BLaER1 treated with 17β-estradiol and CSF1 and Interleukin-3, amounts not matched to agents 10 nM and 100 nM (cell line): Measurements from ENCODE around the gene FBXW2.

Experiments
- H3K27ac ChIP-seq, 11 experiments: shearing (Covaris generic); formaldehyde crosslinking; 2 replicates each; pipeline ENCODE4 v1.8.1; 2022
- H3K27me3 ChIP-seq, 11 experiments: shearing (Covaris generic); formaldehyde crosslinking; 2 replicates each; pipeline ENCODE4 v1.8.1; 2022
- H3K36me3 ChIP-seq, 11 experiments: shearing (Covaris generic); formaldehyde crosslinking; 2 replicates each; pipeline ENCODE4 v1.8.1; 2022
- H3K4me1 ChIP-seq, 10 experiments: shearing (Covaris generic); formaldehyde crosslinking; 2 replicates each; pipeline ENCODE4 v1.8.1; 2022
- H3K4me2 ChIP-seq, 11 experiments: shearing (Covaris generic); formaldehyde crosslinking; 2 replicates each; pipeline ENCODE4 v1.8.1; 2022
- H3K4me3 ChIP-seq, 10 experiments: shearing (Covaris generic); formaldehyde crosslinking; 2 replicates each; pipeline ENCODE4 v1.8.1; 2022
- H3K9ac ChIP-seq, 11 experiments: shearing (Covaris generic); formaldehyde crosslinking; 2 replicates each; pipeline ENCODE4 v1.8.1; 2022
- H3K9me3 ChIP-seq, 11 experiments: shearing (Covaris generic); formaldehyde crosslinking; replicated peaks in 1 of 11; 2 replicates each; pipeline ENCODE4 v1.8.1; 2022
- H4K20me1 ChIP-seq, 11 experiments: shearing (Covaris generic); formaldehyde crosslinking; 2 replicates each; pipeline ENCODE4 v1.8.1; 2022
- Cebpa-rat ChIP-seq, 11 experiments: shearing (Covaris generic); IDR thresholded peaks; 2 replicates each; pipeline ENCODE4 v1.8.1; 2022

Gene FBXW2

GRCh38 chr9:120734607-120735410 lies 58.4 kb downstream of the FBXW2 start:
- Histone ChIP-seq H3K27ac (peak overlapping the region; percentile 10 to 77 (median 58); a peak in 18 of 22 replicates), H3K4me2 (peak overlapping the region; percentile 2 to 64 (median 36); a peak in 18 of 22 replicates)

GRCh38 chr9:120733190-120733589 lies 60.0 kb downstream of the FBXW2 start:
- Histone ChIP-seq H4K20me1 (no peaks in the 10 kb centered on the region), H3K4me2 (no peak overlapping the region), H3K27me3 (no peaks in the 10 kb centered on the region), H3K4me1 (peaks cover 7 to 63% (median 27%) of the 10 kb centered on the region in 10 experiments; a peak in 18 of 20 replicates), H3K36me3 (no peaks in the 10 kb centered on the region), H3K9me3 (peaks cover 0 to 4% (median 0%) of the 10 kb centered on the region in 11 experiments; a peak in 1 of 22 replicates), H3K27ac (no peak overlapping the region), H3K9ac (no peak overlapping the region), H3K4me3 (no peak overlapping the region)
- TF ChIP-seq Cebpa-rat (IDR thresholded peaks at IDR 0.05) = no peak

More at GRCh38 chr9:120734607-120735410, 58.4 kb downstream of the FBXW2 start:
- Histone ChIP-seq H3K9me3 (peaks cover 0 to 4% (median 0%) of the 10 kb centered on the region in 11 experiments; a peak in 1 of 22 replicates), H3K36me3 (no peaks in the 10 kb centered on the region), H3K27me3 (no peaks in the 10 kb centered on the region), H3K4me3 (no peak overlapping the region), H3K9ac (peak overlapping the region in 7 of 11 experiments; percentile 1 to 53 (median 33); a peak in 13 of 22 replicates), H4K20me1 (no peaks in the 10 kb centered on the region), H3K4me1 (peaks cover 7 to 49% (median 21%) of the 10 kb centered on the region in 10 experiments; a peak in 18 of 20 replicates)
- no peak for TF ChIP-seq Cebpa-rat (IDR thresholded peaks at IDR 0.05)

- Histone ChIP-seq H3K27me3 (no peaks in the 10 kb centered on the region), H3K9me3 (no peaks in the 10 kb centered on the region), H4K20me1 (no peaks in the 10 kb centered on the region), H3K4me3 (no peak overlapping the region), H3K36me3 (no peaks in the 10 kb centered on the region), H3K9ac (no peak overlapping the region), H3K4me1 (peaks cover 7 to 42% (median 24%) of the 10 kb centered on the region in 10 experiments; a peak in 18 of 20 replicates), H3K4me2 (no peak overlapping the region; a peak in 1 of 22 replicates), H3K27ac (no peak overlapping the region)
- TF ChIP-seq Cebpa-rat (IDR thresholded peaks at IDR 0.05) = no peak
These were observed 62.3 kb downstream of the FBXW2 start for GRCh38 chr9:120730654-120731514.

GRCh38 chr9:120729791-120730241 lies 63.4 kb downstream of the FBXW2 start:
- Histone ChIP-seq H3K36me3 (no peaks in the 10 kb centered on the region), H3K4me2 (peak overlapping the region in 8 of 11 experiments; percentile 9 to 76 (median 60); a peak in 15 of 22 replicates), H4K20me1 (no peaks in the 10 kb centered on the region), H3K9me3 (no peaks in the 10 kb centered on the region), H3K4me1 (peaks cover under 1 to 32% (median 13%) of the 10 kb centered on the region in 10 experiments; a peak in 17 of 20 replicates), H3K9ac (no peak overlapping the region), H3K27me3 (no peaks in the 10 kb centered on the region), H3K27ac (peak overlapping the region in 2 of 11 experiments; percentile 23 to 28; a peak in 2 of 22 replicates), H3K4me3 (no peak overlapping the region)
- no peak for TF ChIP-seq Cebpa-rat (IDR thresholded peaks at IDR 0.05)

GRCh38 chr9:120726484-120726883 lies 66.7 kb downstream of the FBXW2 start:
- H4K20me1 ChIP-seq = no peaks in the 10 kb centered on the region
- H3K27ac ChIP-seq = no peak overlapping the region
- no peak overlapping the region for H3K4me2 ChIP-seq
- H3K4me1 ChIP-seq = peaks cover 0 to 22% (median 8%) of the 10 kb centered on the region in 10 experiments; a peak in 11 of 20 replicates
- TF ChIP-seq Cebpa-rat (IDR thresholded peaks at IDR 0.05) = no peak
- H3K27me3 ChIP-seq = no peaks in the 10 kb centered on the region
- H3K9ac ChIP-seq = no peak overlapping the region
- H3K9me3 ChIP-seq = no peaks in the 10 kb centered on the region
- H3K36me3 ChIP-seq = no peaks in the 10 kb centered on the region
- H3K4me3 ChIP-seq = no peak overlapping the region

GRCh38 chr9:120725907-120726306 lies 67.3 kb downstream of the FBXW2 start:
- Histone ChIP-seq H3K27me3 (no peaks in the 10 kb centered on the region), H3K9me3 (no peaks in the 10 kb centered on the region), H3K4me1 (peaks cover 0 to 21% (median 8%) of the 10 kb centered on the region in 10 experiments; a peak in 11 of 20 replicates), H3K9ac (no peak overlapping the region), H3K27ac (no peak overlapping the region), H3K36me3 (no peaks in the 10 kb centered on the region), H3K4me3 (no peak overlapping the region), H4K20me1 (no peaks in the 10 kb centered on the region), H3K4me2 (no peak overlapping the region)
- TF ChIP-seq Cebpa-rat (IDR thresholded peaks at IDR 0.05) = no peak

GRCh38 chr9:120724757-120725400 lies 68.3 kb downstream of the FBXW2 start:
- Histone ChIP-seq H3K4me3 (no peak overlapping the region), H3K36me3 (no peaks in the 10 kb centered on the region), H3K27me3 (no peaks in the 10 kb centered on the region), H3K4me1 (peaks cover 0 to 15% (median 7%) of the 10 kb centered on the region in 10 experiments; a peak in 11 of 20 replicates), H4K20me1 (no peaks in the 10 kb centered on the region), H3K9ac (no peak overlapping the region), H3K4me2 (no peak overlapping the region), H3K27ac (no peak overlapping the region), H3K9me3 (no peaks in the 10 kb centered on the region)
- no peak for TF ChIP-seq Cebpa-rat (IDR thresholded peaks at IDR 0.05)

GRCh38 chr9:120723565-120723964 lies 69.7 kb downstream of the FBXW2 start:
- no peak for TF ChIP-seq Cebpa-rat (IDR thresholded peaks at IDR 0.05)
- Histone ChIP-seq H3K4me2 (no peak overlapping the region), H3K4me3 (no peak overlapping the region), H4K20me1 (no peaks in the 10 kb centered on the region), H3K4me1 (peaks cover 0 to 2% (median 0%) of the 10 kb centered on the region in 10 experiments; a peak in 2 of 20 replicates), H3K36me3 (no peaks in the 10 kb centered on the region), H3K27me3 (no peaks in the 10 kb centered on the region), H3K9me3 (no peaks in the 10 kb centered on the region), H3K9ac (no peak overlapping the region), H3K27ac (no peak overlapping the region)
